Dendritic cell treated with granulocyte-macrophage colony-stimulating factor and Interleukin-4, amounts not matched to agents 40 ng/mL and 50 ng/mL, for 4 days (primary cell): ENCODE results near the gene CORO7.

ENCODE experiments used
- H3K27ac Mint-ChIP-seq: one replicate; pipeline ENCODE4 v1.8.0; 2022; ENCODE audit warnings: mild to moderate bottlenecking, mixed read lengths
- H3K27me3 Mint-ChIP-seq: one replicate; pipeline ENCODE4 v1.8.0; 2022; ENCODE audit warnings: mild to moderate bottlenecking, mixed read lengths
- H3K36me3 Mint-ChIP-seq: one replicate; pipeline ENCODE4 v1.8.0; 2022; ENCODE audit warnings: low read depth, mixed read lengths
- H3K4me1 Mint-ChIP-seq: one replicate; pipeline ENCODE4 v1.8.0; 2022; ENCODE audit warnings: low read depth, mixed read lengths
- H3K4me3 Mint-ChIP-seq: one replicate; pipeline ENCODE4 v1.8.0; 2022; ENCODE audit warnings: mild to moderate bottlenecking, moderate library complexity, mixed read lengths
- H3K9me3 Mint-ChIP-seq: one replicate; pipeline ENCODE4 v1.8.0; 2022; ENCODE audit warnings: mixed read lengths
- intact Hi-C: fragments of 100-400 bp; cut with micrococcal nuclease; formaldehyde crosslinking; loops from one replicate; pipeline ENCODE4 v1.15.0; 2022

CORO7 gene

DNA sequence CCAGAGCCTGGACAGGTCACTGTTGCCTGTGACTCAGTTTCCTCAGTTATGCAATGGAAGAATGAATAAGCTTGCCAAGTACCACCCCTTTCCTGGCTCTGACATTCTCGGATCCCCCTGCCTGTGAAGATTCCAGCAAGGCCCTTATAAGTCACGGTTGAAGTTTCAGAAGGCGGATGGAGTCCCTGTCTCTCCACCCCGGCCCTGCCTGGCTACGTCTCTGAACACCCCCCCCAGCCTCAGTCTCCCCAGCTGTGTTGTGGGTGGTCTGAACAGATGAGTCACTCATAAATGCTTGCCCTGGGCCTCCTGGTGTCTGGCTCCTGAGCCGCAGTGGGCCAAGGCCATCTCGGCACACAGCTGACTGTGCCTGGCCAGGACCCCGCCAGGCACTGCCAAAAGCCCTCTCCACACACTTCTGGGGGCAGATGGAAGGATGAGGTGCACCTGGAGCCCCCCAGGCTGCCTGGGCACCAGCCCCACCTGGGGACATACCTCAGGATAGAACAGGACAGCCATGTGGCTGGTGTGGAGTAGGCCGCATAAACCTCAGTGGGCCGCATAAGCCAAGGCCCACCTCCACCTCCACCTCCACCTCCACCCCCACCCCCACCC is 29.3 kb downstream of the CORO7 start:
- H3K4me1 Mint-ChIP-seq = no peaks in the 10 kb centered on the region
- H3K27ac Mint-ChIP-seq = no peak overlapping the region
- no peaks in the 10 kb centered on the region for H3K27me3 Mint-ChIP-seq
- peaks cover 100% of the 10 kb centered on the region for H3K36me3 Mint-ChIP-seq
- intact Hi-C loops = no loop called here
- H3K9me3 Mint-ChIP-seq = no peaks in the 10 kb centered on the region
- H3K4me3 Mint-ChIP-seq = no peak overlapping the region

GRCh38 chr16:4386451-4386805 is 30.0 kb downstream of the CORO7 start:
- Mint-ChIP-seq H3K36me3 (peaks cover 100% of the 10 kb centered on the region), H3K9me3 (no peaks in the 10 kb centered on the region), H3K27ac (no peak overlapping the region), H3K4me1 (no peaks in the 10 kb centered on the region), H3K4me3 (no peak overlapping the region), H3K27me3 (no peaks in the 10 kb centered on the region)
- intact Hi-C loops = no loop called here

- H3K27me3 Mint-ChIP-seq = no peaks in the 10 kb centered on the region
- intact Hi-C loops = no loop called here
- no peak overlapping the region for H3K4me3 Mint-ChIP-seq
- no peak overlapping the region for H3K27ac Mint-ChIP-seq
- no peaks in the 10 kb centered on the region for H3K9me3 Mint-ChIP-seq
- H3K36me3 Mint-ChIP-seq = peaks cover 100% of the 10 kb centered on the region
- no peaks in the 10 kb centered on the region for H3K4me1 Mint-ChIP-seq
Measured at GRCh38 chr16:4385789-4386450, 30.5 kb downstream of the CORO7 start.

DNA sequence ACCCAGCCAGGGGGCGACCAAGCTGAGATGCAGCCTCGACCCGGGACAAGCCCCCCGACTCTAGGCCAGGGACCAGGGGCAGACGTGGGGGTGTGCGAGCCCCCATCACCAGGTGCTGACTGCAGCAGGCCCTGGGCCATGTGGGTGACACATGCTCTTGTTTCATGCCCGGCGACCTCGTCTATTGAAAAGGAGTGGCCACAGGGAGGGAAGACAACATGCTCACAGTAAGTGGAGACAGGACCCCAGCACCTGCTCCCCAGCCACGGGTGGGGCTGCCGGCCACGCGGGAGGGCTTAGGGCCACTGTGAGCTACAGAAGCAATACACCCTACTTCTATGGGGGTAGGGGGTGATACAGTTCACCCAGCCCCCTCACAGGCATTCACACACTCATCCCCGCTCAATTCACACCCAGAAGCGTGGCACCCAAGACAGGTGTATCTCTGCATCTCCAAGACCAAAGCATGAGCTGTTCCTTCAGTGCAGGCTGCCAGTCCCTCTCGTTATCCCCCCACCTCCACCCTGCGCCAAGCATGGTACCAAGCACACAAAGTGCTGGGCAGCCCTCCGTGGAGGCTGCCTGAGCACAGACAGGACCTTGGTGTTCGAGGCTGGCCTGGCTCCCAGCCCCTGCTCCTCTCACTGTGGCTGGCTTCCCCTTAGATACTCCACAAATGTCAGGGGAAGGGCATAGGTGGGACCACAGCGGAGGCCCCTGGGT is 31.2 kb downstream of the CORO7 start:
- no peak overlapping the region for H3K4me3 Mint-ChIP-seq
- H3K36me3 Mint-ChIP-seq = peaks cover 100% of the 10 kb centered on the region
- no peak overlapping the region for H3K27ac Mint-ChIP-seq
- no peaks in the 10 kb centered on the region for H3K4me1 Mint-ChIP-seq
- H3K27me3 Mint-ChIP-seq = no peaks in the 10 kb centered on the region
- intact Hi-C loops = no loop called here
- no peaks in the 10 kb centered on the region for H3K9me3 Mint-ChIP-seq

GRCh38 chr16:4384509-4384942 is 31.9 kb downstream of the CORO7 start:
- peaks cover 100% of the 10 kb centered on the region for H3K36me3 Mint-ChIP-seq
- intact Hi-C loops = no loop called here
- H3K4me3 Mint-ChIP-seq = no peak overlapping the region
- H3K9me3 Mint-ChIP-seq = no peaks in the 10 kb centered on the region
- no peak overlapping the region for H3K27ac Mint-ChIP-seq
- H3K4me1 Mint-ChIP-seq = no peaks in the 10 kb centered on the region
- H3K27me3 Mint-ChIP-seq = no peaks in the 10 kb centered on the region

DNA sequence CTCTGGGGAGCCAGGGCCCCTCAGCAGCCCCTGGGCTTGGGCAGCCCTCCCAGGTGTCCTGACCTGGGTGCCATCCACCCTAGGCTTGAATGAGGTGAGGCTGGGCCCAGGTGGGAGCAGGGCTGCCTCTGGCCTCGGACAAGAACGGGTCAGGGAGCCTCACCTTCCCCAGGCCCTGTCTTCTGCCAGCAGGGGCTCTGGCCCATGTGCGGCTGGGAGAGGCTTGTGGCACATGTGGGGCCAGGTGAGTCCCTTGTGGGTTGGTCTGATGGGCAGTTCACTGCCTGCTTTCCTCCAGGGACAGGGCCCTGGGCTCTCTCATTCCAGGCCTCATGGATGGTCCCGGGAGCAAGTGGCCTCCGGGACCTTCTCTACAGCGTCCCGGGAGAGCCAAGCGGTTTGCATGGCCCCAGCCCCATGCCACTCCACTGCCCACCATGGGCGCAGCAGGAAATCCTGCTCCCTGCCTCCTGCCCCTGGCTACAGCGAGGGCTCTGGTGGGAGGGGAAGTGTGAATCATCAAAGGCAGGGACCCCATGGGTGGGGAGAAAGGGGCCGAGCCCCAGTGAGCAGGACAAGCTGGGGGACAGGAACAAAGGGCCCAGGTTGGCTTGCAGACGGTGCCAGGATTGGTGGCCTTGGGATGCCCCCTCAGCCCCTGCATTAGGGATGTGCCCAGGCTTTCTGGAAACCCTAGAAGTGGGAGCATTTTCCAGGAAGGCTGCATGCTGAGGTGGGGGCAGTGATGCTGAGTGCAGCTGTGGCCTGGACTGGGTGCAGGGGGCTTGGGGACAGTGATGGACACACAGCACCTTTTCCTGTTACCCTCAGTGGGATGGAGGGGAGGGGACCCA is 32.6 kb downstream of the CORO7 start:
- H3K27me3 Mint-ChIP-seq = no peaks in the 10 kb centered on the region
- no peaks in the 10 kb centered on the region for H3K9me3 Mint-ChIP-seq
- H3K27ac Mint-ChIP-seq = no peak overlapping the region
- peaks cover 100% of the 10 kb centered on the region for H3K36me3 Mint-ChIP-seq
- H3K4me1 Mint-ChIP-seq = peaks cover 4% of the 10 kb centered on the region
- intact Hi-C loops = no loop called here
- no peak overlapping the region for H3K4me3 Mint-ChIP-seq

- Mint-ChIP-seq H3K4me1 (peaks cover 14% of the 10 kb centered on the region), H3K27ac (no peak overlapping the region), H3K27me3 (no peaks in the 10 kb centered on the region), H3K4me3 (no peak overlapping the region), H3K9me3 (no peaks in the 10 kb centered on the region), H3K36me3 (peaks cover 100% of the 10 kb centered on the region)
- intact Hi-C loops = no loop called here
Measured at GRCh38 chr16:4382795-4383357, 33.5 kb downstream of the CORO7 start.

GRCh38 chr16:4381935-4382794 is 34.2 kb downstream of the CORO7 start:
- Mint-ChIP-seq H3K27me3 (no peaks in the 10 kb centered on the region), H3K4me1 (peaks cover 20% of the 10 kb centered on the region), H3K36me3 (peaks cover 100% of the 10 kb centered on the region), H3K9me3 (no peaks in the 10 kb centered on the region), H3K4me3 (no peak overlapping the region), H3K27ac (no peak overlapping the region)
- intact Hi-C loops = no loop called here

GRCh38 chr16:4381072-4381934 is 35.1 kb downstream of the CORO7 start:
- H3K9me3 Mint-ChIP-seq = no peaks in the 10 kb centered on the region
- no peak overlapping the region for H3K4me3 Mint-ChIP-seq
- intact Hi-C loops = no loop called here
- no peak overlapping the region for H3K27ac Mint-ChIP-seq
- peaks cover 100% of the 10 kb centered on the region for H3K36me3 Mint-ChIP-seq
- peaks cover 20% of the 10 kb centered on the region for H3K4me1 Mint-ChIP-seq
- H3K27me3 Mint-ChIP-seq = no peaks in the 10 kb centered on the region

- intact Hi-C loops = no loop called here
- H3K36me3 Mint-ChIP-seq = peaks cover 100% of the 10 kb centered on the region
- H3K4me1 Mint-ChIP-seq = peaks cover 20% of the 10 kb centered on the region
- H3K9me3 Mint-ChIP-seq = no peaks in the 10 kb centered on the region
- H3K27me3 Mint-ChIP-seq = no peaks in the 10 kb centered on the region
- H3K4me3 Mint-ChIP-seq = no peak overlapping the region
- H3K27ac Mint-ChIP-seq = no peak overlapping the region
Measured at GRCh38 chr16:4380119-4381063, 36.0 kb downstream of the CORO7 start.

DNA sequence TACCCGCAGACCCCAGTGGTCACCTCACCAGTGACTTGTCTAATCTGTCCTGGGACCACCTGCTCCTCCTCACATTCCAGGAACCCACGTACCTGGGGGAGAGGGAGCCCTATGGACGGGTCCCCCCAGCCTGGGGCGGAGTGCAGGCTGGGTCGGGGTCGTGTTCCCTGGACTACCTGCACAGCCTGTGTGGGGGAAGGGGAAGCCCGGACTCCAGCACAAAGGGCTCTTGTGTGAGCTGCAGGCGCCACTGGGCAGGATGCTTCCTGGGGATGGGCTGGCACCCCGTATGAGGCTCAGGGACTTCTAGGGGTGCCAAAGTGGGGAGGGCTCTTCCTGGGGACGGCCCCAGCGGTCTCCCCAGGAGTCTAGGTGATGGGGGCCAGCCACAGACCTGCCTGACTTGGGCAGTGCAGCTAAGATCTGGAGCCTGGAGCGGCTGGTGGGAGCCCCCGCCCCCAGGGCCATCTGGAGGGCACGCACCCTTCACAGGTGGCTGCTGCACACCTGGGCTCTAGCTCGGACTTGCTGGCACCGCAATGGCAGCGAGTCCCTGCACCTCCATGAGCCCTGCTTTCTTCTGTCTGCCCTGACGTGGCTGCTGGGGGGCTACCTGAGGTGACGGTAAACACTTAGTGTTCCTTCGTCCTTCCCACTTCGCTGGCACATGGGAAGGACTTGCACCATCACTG is 37.3 kb downstream of the CORO7 start:
- intact Hi-C loops = no loop called here
- H3K36me3 Mint-ChIP-seq = peaks cover 100% of the 10 kb centered on the region
- H3K27ac Mint-ChIP-seq = no peak overlapping the region
- H3K27me3 Mint-ChIP-seq = no peaks in the 10 kb centered on the region
- H3K9me3 Mint-ChIP-seq = no peaks in the 10 kb centered on the region
- peaks cover 27% of the 10 kb centered on the region for H3K4me1 Mint-ChIP-seq
- no peak overlapping the region for H3K4me3 Mint-ChIP-seq
